ENCODE data around the gene ARHGAP20. TPM values are rescaled to one million over a fixed set of nuclear protein-coding genes. Genes with fewer than 3 reads are reported as not detected.

The ARHGAP20 gene
- total and polyA plus RNA-seq, 8 donors = 0.80 to 33.9 (median 4.2) TPM; not detected in 1

GRCh38 chr11:110654456-110654855, 57.8 kb downstream of the ARHGAP20 start:
- intact Hi-C loops (cut with DNase I; ENCODE audit: low total_unique reads) = no loop called here
- Histone ChIP-seq H3K36me3 (no peaks in the 10 kb centered on the region), H3K9me3 (peaks cover 0 to 20% (median 6%) of the 10 kb centered on the region in 4 donors), H3K4me3 (no peak overlapping the region), H3K27ac (no peak overlapping the region), H3K27me3 (no peaks in the 10 kb centered on the region), H3K4me1 (no peaks in the 10 kb centered on the region)
- no peak for DNase-seq
- TF ChIP-seq CTCF (IDR thresholded peaks at IDR 0.05) (no peak), POLR2A (IDR thresholded peaks at IDR 0.05) (no peak), POLR2AphosphoS5 (IDR thresholded peaks at IDR 0.05) (no peak), EP300 (IDR thresholded peaks at IDR 0.05) (no peak)
- 79 to 88% (median 84%) methylated on average over 3 of the region's 3 CpGs for WGBS, 5 donors

DNA sequence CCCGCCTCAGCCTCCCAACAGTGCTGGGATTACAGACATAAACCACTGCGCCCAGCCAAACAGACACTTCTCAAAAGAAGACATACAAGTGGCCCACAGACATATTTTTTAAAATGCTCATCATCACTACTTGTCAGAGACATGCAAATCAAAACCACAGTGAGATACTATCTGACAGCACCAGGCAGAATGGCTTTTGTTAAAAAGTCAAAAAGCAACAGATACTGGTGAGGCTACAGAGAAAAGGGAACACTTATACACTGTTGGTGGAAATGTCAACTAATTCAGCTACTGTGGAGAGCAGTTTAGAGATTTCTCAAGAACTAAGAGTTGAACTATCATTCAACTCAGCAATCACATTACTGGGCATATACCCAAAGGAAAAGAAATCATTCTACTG, 67.0 kb downstream of the ARHGAP20 start:
- WGBS, 5 donors = 84 to 94% (median 90%) methylated on average over 2 of the region's 2 CpGs
- intact Hi-C loops (cut with DNase I; ENCODE audit: low total_unique reads) = no loop called here
- Histone ChIP-seq H3K4me1 (no peaks in the 10 kb centered on the region), H3K36me3 (no peaks in the 10 kb centered on the region), H3K27me3 (no peaks in the 10 kb centered on the region), H3K9me3 (peaks cover 0 to 4% (median 0%) of the 10 kb centered on the region in 4 donors), H3K27ac (no peak overlapping the region), H3K4me3 (no peak overlapping the region)
- TF ChIP-seq EP300 (IDR thresholded peaks at IDR 0.05) (no peak), POLR2AphosphoS5 (IDR thresholded peaks at IDR 0.05) (no peak), CTCF (IDR thresholded peaks at IDR 0.05) (no peak), POLR2A (IDR thresholded peaks at IDR 0.05) (no peak)
- no peak for DNase-seq

DNA sequence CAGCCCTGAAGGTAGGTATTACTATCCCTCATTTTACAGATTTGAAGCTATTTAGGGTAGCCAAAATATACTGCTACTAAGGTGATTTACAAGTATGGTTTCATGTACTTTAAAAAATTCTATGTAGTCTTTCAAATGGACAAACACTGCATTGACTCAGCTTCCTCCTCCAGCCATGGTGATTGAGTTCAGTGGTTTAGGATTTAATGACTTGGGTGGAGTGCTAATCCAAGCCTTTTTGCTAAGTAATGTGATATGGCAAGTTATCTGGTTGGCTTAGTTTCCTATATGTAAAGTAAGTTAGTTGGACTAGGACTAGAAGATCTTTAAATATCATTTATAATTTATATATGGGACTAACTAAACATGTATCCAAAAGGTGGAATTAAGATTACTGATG, 77.9 kb downstream of the ARHGAP20 start:
- no peaks in the 10 kb centered on the region for H3K9me3 ChIP-seq
- DNase-seq = no peak
- intact Hi-C loops (cut with DNase I; ENCODE audit: low total_unique reads) = no loop called here
- no peak overlapping the region for H3K27ac ChIP-seq
- TF ChIP-seq POLR2A (IDR thresholded peaks at IDR 0.05) = no peak
- TF ChIP-seq POLR2AphosphoS5 (IDR thresholded peaks at IDR 0.05) = no peak
- no peak for TF ChIP-seq EP300 (IDR thresholded peaks at IDR 0.05)
- TF ChIP-seq CTCF (IDR thresholded peaks at IDR 0.05) = no peak
- H3K4me1 ChIP-seq = peaks cover 0 to 8% (median 2%) of the 10 kb centered on the region in 4 donors
- H3K36me3 ChIP-seq = no peaks in the 10 kb centered on the region
- no peak overlapping the region for H3K4me3 ChIP-seq
- H3K27me3 ChIP-seq = no peaks in the 10 kb centered on the region

DNA sequence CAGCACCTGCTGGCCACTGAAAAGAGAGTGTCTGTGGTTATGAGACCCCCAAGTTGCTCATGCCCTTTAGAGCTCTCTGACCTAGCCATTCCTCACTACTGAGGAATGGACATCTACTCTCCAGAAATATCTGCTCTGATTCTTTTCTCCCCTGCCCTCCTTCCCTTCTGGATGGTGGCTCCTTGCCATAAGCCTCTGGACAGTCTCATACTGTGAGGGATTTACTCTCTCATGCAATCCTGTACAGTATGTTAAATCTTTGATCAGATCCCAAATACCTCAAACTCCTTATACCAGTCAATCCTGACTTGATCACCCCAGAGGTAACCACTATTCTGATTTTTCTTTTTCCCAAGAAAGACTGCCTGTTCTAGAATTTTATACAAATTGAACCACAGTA, 80.7 kb downstream of the ARHGAP20 start:
- H3K27me3 ChIP-seq = no peaks in the 10 kb centered on the region
- H3K9me3 ChIP-seq = no peaks in the 10 kb centered on the region
- intact Hi-C loops (cut with DNase I; ENCODE audit: low total_unique reads) = no loop called here
- peaks cover 0 to 8% (median 2%) of the 10 kb centered on the region in 4 donors for H3K4me1 ChIP-seq
- no peak for DNase-seq
- no peak overlapping the region for H3K4me3 ChIP-seq
- no peaks in the 10 kb centered on the region for H3K36me3 ChIP-seq
- no peak overlapping the region for H3K27ac ChIP-seq
- TF ChIP-seq EP300 (IDR thresholded peaks at IDR 0.05) = no peak
- TF ChIP-seq POLR2AphosphoS5 (IDR thresholded peaks at IDR 0.05) = no peak
- no peak for TF ChIP-seq CTCF (IDR thresholded peaks at IDR 0.05)
- TF ChIP-seq POLR2A (IDR thresholded peaks at IDR 0.05) = no peak

Data from stomach (tissue), 9 donors.